GM21423 (cell line): ENCODE results near the gene MEGF8.

Experiments used
- ATAC-seq: cut with Tn5 transposase; IDR thresholded peaks from one replicate; pipeline ENCODE4 v1.9.1; 2021; ENCODE audit warnings: mild to moderate bottlenecking, moderate library complexity; ENCODE audit not compliant: unreplicated experiment

Gene MEGF8

DNA sequence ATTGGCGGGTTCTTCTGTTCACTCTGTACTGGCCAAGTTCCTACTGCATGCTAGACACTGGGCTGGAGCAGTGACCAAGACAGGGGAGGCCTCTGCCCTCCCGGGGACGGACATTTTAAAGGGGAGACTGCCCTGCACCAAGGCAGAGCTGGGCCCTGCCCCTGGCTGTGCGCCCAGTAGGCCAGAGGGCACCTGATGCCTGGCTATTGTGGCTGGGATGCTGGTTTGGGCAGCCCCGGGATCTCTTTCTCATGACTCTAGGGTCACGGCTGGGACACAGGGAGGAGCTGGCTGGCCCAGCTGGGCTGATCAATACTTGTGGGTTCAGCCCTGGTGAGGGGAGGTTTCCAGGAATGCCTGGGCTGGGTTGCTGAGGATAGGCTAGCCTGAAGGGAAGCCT lies 84.0 kb downstream of the MEGF8 start:
- ATAC-seq, result no peak

GRCh38 chr19:42410371-42410770 lies 84.9 kb downstream of the MEGF8 start:
- no peak for ATAC-seq

- ATAC-seq, result no peak
Observed at GRCh38 chr19:42411581-42412178, 86.2 kb downstream of the MEGF8 start.

DNA sequence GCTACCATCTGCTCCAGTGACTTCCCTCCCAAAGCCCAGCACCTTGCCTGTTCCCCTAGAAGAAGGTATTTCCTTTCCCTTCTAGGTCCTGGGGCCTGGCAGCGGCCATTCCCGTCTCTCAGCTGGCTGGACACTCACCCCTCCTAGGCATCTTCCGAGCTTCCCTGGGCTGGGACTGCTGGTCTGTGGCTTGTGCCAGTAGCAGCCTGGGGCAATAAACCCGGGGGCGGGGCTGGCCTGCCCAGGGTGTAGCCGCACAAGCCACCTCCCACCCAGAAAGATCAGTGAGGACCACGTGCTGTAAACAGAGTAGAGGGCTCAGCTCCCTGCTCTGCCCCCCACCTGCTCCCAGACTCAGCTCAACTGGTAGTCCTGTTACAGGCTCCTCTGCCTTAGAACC lies 86.8 kb downstream of the MEGF8 start:
- no peak for ATAC-seq

DNA sequence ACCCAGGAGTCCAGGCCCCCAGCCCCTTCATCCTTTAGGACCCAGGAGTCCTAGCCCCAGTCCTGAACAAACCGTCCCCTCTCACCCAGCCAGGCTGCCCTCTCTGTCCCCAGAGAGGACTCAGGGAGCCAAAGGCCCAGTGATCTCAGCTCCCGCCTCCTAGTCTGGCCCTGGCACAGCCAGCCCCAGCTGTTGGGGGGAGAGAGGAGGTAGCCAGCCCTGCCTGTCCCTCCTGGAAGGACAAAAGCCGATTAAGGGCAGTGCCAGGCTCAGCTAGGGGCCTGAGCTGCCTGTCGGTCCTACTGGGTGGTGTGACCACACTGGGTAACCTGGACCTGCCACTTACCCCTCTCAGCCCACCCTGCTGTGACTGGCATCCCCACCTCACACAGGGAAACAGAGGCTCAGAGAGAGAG lies 87.2 kb downstream of the MEGF8 start:
- ATAC-seq, result no peak

DNA sequence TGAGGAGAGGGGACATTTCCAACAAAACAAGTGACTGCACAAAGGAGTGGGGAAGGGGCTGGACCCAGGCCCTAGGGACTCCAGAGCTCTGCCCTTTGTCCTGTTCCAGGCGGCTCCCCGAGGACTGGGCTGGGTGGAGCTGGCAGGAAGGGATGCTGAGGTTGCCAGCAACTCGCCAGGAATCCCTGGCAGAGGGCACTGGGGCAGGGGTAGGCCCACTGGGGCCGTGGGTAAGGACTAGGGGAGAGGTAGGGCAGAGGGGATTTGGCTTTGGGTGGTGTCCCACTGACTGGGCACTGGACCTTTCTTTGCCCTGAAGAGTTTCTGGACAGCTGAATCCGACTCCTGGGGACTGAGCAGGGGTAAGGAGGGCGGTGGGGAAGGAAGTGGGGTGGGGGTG lies 93.9 kb downstream of the MEGF8 start:
- ATAC-seq, result no peak

- ATAC-seq, result no peak
Observed at GRCh38 chr19:42420055-42420544, 94.7 kb downstream of the MEGF8 start.

GRCh38 chr19:42421101-42421500 lies 95.7 kb downstream of the MEGF8 start:
- no peak for ATAC-seq

DNA sequence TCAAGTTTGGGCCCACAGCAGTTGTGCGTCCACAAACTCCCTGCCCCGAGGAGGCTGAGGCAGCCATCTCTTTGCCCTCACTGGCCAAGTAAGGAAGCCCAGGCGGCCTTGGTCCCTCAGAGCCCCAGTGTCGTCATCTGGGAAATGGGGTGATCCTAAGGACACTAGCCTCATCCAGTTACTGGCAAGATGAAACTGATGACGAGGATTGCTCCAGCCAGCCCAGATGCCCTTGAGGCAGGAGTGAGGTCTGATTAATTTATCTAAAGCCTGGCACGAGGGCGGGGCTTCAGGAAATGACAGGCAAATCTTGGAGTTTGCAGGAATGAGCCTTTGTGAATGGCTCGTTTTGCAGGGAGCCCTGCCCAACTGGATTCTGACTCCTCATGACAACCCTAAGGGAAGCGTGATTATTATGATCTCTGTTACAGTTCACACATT lies 96.2 kb downstream of the MEGF8 start:
- ATAC-seq, result no peak

DNA sequence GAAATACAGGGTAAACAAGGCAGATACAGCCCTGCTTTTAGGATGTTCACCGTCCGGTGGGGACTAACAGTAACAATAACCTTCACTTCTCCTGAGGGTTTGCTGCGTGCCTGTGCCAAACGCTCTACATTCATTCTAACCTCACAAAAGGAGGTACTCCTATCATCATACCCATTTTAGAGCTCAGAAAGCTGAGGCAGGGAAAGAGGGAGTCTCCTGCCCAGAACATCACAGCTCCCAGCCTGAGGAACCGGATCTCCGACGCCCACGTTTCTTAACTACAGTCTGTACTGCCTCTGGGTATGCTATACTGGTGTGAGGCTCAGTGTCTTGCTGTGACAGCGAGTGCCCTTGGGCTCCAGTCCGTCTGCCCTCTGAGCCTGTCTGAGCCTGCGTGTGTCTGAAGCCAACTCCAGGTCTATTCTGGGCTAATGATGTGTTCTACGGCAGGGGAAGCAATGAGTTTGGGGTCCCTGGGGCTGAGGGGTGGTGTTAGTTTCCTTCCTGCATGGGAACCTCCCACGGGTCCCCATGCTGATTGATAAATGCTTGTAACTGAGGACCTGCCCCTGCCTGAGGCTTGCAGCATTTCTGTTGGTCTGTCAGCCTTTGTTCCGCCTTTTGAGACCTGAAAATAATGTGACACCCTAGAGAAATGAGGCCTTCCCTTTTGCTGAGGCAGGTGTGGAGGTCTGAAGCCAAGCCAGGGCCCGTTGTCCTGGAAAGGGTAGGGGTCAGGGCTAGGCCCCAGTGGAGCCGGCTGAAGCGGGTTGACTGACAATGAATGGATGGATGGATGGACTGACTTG lies 96.9 kb downstream of the MEGF8 start:
- no peak for ATAC-seq

GRCh38 chr19:42422901-42423461 lies 97.5 kb downstream of the MEGF8 start:
- peak; percentile 30 for ATAC-seq

GRCh38 chr19:42423462-42424344 lies 98.3 kb downstream of the MEGF8 start:
- peak; percentile 83 for ATAC-seq

- ATAC-seq, result no peak
Observed at GRCh38 chr19:42424345-42424707, 98.9 kb downstream of the MEGF8 start.

DNA sequence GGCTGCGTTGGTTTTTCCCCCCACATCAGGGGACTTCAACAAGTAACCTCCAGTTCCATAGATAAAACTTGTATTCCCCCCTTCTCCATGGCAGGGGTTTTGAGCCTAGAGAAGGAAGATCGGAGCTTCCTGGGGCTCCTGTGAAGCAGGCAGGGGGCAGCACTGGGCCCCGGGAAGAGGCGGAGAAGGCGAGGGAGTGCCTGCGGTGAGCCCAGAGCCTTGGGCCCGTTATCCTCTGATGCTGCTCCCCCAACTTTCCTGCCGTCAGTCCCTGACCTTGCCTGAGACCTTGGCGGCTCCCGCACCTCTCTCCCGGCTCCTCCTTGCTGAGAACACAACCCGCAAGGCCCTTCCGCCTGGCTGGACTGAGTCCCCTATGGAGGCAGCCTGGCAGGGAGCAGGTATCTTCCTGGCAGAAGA lies 99.3 kb downstream of the MEGF8 start:
- no peak for ATAC-seq

DNA sequence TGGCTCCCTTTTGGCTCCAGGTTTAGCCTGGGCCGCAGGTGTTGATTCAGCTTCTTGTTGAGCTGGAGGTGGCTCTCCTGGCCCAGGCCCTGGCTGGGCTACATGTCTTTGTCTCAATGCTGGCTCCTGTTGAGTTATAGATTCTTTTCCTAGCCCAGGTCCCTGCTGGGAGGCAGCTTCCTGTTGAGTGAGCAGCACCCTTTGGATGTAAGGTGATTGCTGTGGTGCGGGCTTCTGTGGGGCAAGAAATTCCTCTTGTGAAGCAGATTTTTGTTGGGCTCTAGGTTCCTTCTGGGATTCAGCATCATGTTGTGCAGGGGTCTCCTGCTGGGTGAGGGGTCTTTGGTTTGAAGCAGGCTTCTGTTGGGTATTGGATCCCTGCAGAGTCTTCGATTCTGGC lies 101.2 kb downstream of the MEGF8 start:
- ATAC-seq, result no peak

GRCh38 chr19:42427313-42427712 lies 101.9 kb downstream of the MEGF8 start, which contains the start of gene LIPE:
Gene LIPE, minus strand, starts transcription at chr19:42427388. Its CDS starts 239 bp downstream, at chr19:42427149.
- no peak for ATAC-seq
